HepG2 (cell line): ENCODE data around the gene BORCS5. TPM values are rescaled to one million over a fixed set of nuclear protein-coding genes. Genes with fewer than 3 reads are reported as not detected.

ENCODE experiments used
- ATF1 ChIP-seq: IDR thresholded peaks from 2 replicates; pipeline ENCODE4 v1.6.1; 2016; ENCODE audit warnings: mild to moderate bottlenecking, control low read depth
- CBX5 ChIP-seq: sonication (generic); formaldehyde crosslinking; IDR thresholded peaks from 2 replicates; pipeline ENCODE4 v1.4.0; 2020; ENCODE audit warnings: missing genetic modification reagents, borderline replicate concordance
- HOXD1 ChIP-seq: sonication (generic); formaldehyde crosslinking; IDR thresholded peaks from 2 replicates; pipeline ENCODE4 v1.5.0; 2020; ENCODE audit warnings: missing genetic modification reagents
- KLF12 ChIP-seq: sonication (generic); formaldehyde crosslinking; IDR thresholded peaks from 2 replicates; pipeline ENCODE4 v1.4.0; 2020; ENCODE audit warnings: missing genetic modification reagents, borderline replicate concordance
- MEF2D ChIP-seq: sonication (generic); formaldehyde crosslinking; IDR thresholded peaks from 2 replicates; pipeline ENCODE4 v1.5.1; 2020; ENCODE audit warnings: mild to moderate bottlenecking, missing genetic modification reagents
- PHF21A ChIP-seq: sonication (generic); formaldehyde crosslinking; IDR thresholded peaks from 2 replicates; pipeline ENCODE4 v1.5.0; 2020; ENCODE audit warnings: mild to moderate bottlenecking, missing genetic modification reagents
- PHF5A ChIP-seq: IDR thresholded peaks from one replicate; pipeline ENCODE4 v1.6.1; 2018; ENCODE audit warnings: low read depth, missing genetic modification reagents; ENCODE audit not compliant: unreplicated experiment
- RAD21 ChIP-seq: fragments of 450-650 bp; formaldehyde crosslinking; IDR thresholded peaks from 2 replicates; pipeline ENCODE4 v1.5.0; 2020; ENCODE audit warnings: mild to moderate bottlenecking
- REST ChIP-seq, 2 experiments: IDR thresholded peaks; 2 replicates each; pipeline ENCODE4 v1.6.1; 2011 to 2012; ENCODE audit warnings: low read length in 2 of 2, borderline replicate concordance in 1 of 2, low read depth in 1 of 2, mild to moderate bottlenecking in 1 of 2, moderate library complexity in 1 of 2
- RORA ChIP-seq: sonication (generic); formaldehyde crosslinking; IDR thresholded peaks from 2 replicates; pipeline ENCODE4 v1.5.0; 2020; ENCODE audit warnings: mild to moderate bottlenecking, missing genetic modification reagents, moderate library complexity
- SALL1 ChIP-seq: sonication (generic); formaldehyde crosslinking; IDR thresholded peaks from 2 replicates; pipeline ENCODE4 v1.8.0; 2022; ENCODE audit warnings: mild to moderate bottlenecking, missing genetic modification reagents
- TBX3 ChIP-seq: fragments of 450-650 bp; IDR thresholded peaks from 2 replicates; pipeline ENCODE4 v1.6.1; 2017; ENCODE audit warnings: antibody characterized with exemption, mild to moderate bottlenecking, inconsistent platforms, borderline replicate concordance
- ZFP41 ChIP-seq: sonication (generic); formaldehyde crosslinking; IDR thresholded peaks from 2 replicates; pipeline ENCODE4 v1.4.0; 2020; ENCODE audit warnings: mild to moderate bottlenecking, missing genetic modification reagents, borderline replicate concordance
- ZNF776 ChIP-seq: sonication (generic); formaldehyde crosslinking; IDR thresholded peaks from 2 replicates; pipeline ENCODE4 v1.4.0; 2020; ENCODE audit warnings: mild to moderate bottlenecking, missing genetic modification reagents
- polyA plus RNA-seq, 8 experiments: library from polyadenylated mRNA; depleted of rRNA in 3 of 8; stranded (reverse) in 7 of 8; unstranded in 1 of 8; fragments of >200 nt; fragmentation: Illumina TruSeq in 4 of 8; extraction: Trizol in 4 of 8; gene quantifications; 2 replicates each; pipeline versions ENCODE4 v1.2.1 to v1.2.3, GENCODE V29; 2011 to 2016; ENCODE audit warnings: low read depth in 4 of 8, missing spikeins in 1 of 8, mixed read lengths in 1 of 8; ENCODE audit not compliant: insufficient read depth in 1 of 8
- total RNA-seq, 5 experiments: library from RNA; depleted of rRNA; stranded (reverse); fragments of >200 nt; fragmentation: Illumina TruSeq; extraction: Trizol; gene quantifications; 2 replicates each; pipeline ENCODE4 v1.2.3, GENCODE V29; 2016; ENCODE audit warnings: low read depth in 1 of 5
- TF ChIP-seq, protein P1 (sequence below): sonication (generic); formaldehyde crosslinking; IDR thresholded peaks from 2 replicates; pipeline ENCODE4 v1.5.1; 2020; ENCODE audit warnings: missing genetic modification reagents, mild to moderate bottlenecking, borderline replicate concordance
- TF ChIP-seq, protein P2 (sequence below): sonication (generic); formaldehyde crosslinking; IDR thresholded peaks from 2 replicates; pipeline ENCODE4 v1.4.0; 2020; ENCODE audit warnings: mild to moderate bottlenecking, missing genetic modification reagents

BORCS5 gene
- total and polyA plus RNA-seq, 2 of the 13 experiments (the other 11 are each of a cell fraction or from before 2014, with no cell fraction given): 3.9 to 4.7 TPM

DNA sequence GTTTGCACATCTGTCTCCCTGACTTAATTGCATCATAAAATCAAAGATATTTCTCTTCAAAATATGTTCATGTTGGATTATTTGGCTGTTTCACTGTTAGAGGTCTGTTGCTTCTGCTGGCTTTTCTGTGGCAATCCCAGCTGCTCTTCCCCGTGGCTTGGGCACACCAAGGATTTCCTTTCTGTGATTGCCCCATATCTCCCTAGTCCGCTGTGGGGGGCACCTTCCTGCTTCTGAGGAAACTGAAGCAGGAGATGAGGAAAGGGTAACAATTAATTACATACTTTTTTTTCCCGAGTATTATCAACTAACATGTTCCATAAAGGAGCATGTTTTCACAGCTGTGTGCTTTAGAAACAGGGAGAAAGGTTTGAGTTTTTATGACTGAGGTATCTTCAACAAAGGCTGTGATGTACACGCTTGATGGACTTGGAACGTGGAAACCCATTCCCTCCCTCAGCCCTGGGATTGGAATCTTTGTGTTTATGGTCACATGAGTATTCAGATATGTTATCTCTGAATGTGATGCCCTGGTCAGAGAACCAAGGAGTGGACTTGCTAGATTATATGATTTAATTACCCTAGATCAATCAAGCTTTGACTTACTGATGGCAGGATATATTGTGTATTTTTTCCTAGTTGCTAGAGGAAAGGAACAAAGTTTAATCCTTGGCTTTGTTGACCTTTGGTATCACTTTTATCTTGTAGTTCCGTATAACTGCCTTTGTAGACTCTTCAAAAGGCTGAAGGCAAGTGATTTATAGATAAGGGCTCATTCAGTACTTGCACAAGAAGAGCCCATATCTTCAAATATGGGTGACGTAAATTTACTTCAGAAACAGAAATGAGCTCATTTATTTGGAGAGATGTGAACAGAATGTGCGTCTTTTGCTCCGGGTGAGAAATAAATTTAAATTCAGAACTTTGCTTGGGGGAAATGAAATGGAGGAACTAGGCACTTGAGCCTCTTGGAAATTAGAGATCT, 46.7 kb downstream of the BORCS5 start (continued):
- TF ChIP-seq, protein P1, sequence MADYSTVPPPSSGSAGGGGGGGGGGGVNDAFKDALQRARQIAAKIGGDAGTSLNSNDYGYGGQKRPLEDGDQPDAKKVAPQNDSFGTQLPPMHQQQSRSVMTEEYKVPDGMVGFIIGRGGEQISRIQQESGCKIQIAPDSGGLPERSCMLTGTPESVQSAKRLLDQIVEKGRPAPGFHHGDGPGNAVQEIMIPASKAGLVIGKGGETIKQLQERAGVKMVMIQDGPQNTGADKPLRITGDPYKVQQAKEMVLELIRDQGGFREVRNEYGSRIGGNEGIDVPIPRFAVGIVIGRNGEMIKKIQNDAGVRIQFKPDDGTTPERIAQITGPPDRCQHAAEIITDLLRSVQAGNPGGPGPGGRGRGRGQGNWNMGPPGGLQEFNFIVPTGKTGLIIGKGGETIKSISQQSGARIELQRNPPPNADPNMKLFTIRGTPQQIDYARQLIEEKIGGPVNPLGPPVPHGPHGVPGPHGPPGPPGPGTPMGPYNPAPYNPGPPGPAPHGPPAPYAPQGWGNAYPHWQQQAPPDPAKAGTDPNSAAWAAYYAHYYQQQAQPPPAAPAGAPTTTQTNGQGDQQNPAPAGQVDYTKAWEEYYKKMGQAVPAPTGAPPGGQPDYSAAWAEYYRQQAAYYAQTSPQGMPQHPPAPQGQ (CRISPR knock-in tag): no peak
- peak; percentile 35 for TF ChIP-seq PHF5A (CRISPR knock-in tag)
- TF ChIP-seq RAD21 (CRISPR knock-in tag): peak; percentile 15; the same call in 1 of the 2 replicates
- peak; percentile 92 for TF ChIP-seq HOXD1 (CRISPR knock-in tag)
- peak; percentile 64; the same call in 1 of the 2 replicates for TF ChIP-seq MEF2D (CRISPR knock-in tag)
- peak; percentile 77 for TF ChIP-seq ATF1 (CRISPR knock-in tag)
- TF ChIP-seq REST (IDR thresholded peaks at IDR 0.05; ENCODE audit: borderline replicate concordance in 1 of 2, low read depth in 1 of 2, low read length in 2 of 2): no peak
- TF ChIP-seq RORA (CRISPR knock-in tag): 0 out of 2 replicates have a peak, but pooled peaks have one; percentile 62
- TF ChIP-seq TBX3: peak; percentile 45; the same call in 1 of the 2 replicates
- 0 out of 2 replicates have a peak, but pooled peaks have one; percentile 38 for TF ChIP-seq CBX5
- TF ChIP-seq, protein P2, sequence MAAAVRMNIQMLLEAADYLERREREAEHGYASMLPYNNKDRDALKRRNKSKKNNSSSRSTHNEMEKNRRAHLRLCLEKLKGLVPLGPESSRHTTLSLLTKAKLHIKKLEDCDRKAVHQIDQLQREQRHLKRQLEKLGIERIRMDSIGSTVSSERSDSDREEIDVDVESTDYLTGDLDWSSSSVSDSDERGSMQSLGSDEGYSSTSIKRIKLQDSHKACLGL (CRISPR knock-in tag): no peak
- no peak for TF ChIP-seq ZNF776 (CRISPR knock-in tag)
- TF ChIP-seq KLF12 (CRISPR knock-in tag): no peak
- peak; percentile 85 for TF ChIP-seq PHF21A (CRISPR knock-in tag)
- TF ChIP-seq SALL1 (CRISPR knock-in tag): peak; percentile 51; the same call in 1 of the 2 replicates
- no peak for TF ChIP-seq ZFP41 (CRISPR knock-in tag)
